GM20000 (cell line): ENCODE data around the gene CORO1C.

ENCODE experiments used
- DNase-seq: peaks from one replicate; pipeline ENCODE4 v3.0.0; 2012; ENCODE audit warnings: low spot score
- CTCF ChIP-seq: IDR thresholded peaks from 2 replicates; pipeline ENCODE4 v1.5.1; 2012; ENCODE audit warnings: mild to moderate bottlenecking, control low read depth; ENCODE audit errors: extremely low read depth, missing control alignments

The CORO1C gene

DNA sequence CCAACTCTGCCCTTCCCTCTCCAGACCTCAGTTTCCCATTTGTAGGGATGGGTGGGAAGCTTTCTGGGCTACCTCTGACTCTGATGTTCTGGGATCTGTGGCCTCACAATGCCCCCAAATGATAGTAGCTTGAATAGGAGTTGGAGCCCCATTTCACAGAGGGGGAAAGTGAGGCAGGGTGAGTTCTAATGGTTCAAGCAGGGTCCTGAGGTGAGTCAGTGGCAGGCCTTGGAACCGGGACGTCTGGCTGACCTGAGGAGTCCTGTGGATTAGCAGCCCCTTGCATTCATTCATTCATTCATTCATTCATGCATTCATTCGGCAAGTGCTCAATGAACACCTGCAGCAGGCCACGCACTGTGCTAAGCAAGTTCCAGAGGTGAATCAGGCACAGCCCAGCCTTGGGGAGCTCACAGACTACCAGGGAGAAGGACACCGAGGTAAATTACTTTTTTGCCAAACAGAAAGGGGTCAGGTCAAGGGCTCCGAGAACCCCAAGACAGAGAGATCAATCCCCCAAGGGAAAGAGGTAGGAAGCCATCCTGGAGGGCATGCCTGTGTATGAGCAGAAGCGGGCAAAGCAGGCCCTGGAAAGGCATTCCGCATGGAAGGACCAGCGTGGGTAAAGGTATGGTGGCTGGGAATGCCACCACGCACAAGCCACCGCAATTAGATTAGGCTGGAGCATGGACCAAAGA is 132.6 kb downstream of the CORO1C start:
- no peak for DNase-seq
- no peak for TF ChIP-seq CTCF

GRCh38 chr12:108597559-108598471 is 133.5 kb downstream of the CORO1C start, which contains the start of gene TMEM119:
Gene TMEM119 (minus strand): TSS chr12:108598084. CDS start chr12:108592383, 5,701 bp downstream.
- no peak for TF ChIP-seq CTCF
- DNase-seq, result no peak

DNA sequence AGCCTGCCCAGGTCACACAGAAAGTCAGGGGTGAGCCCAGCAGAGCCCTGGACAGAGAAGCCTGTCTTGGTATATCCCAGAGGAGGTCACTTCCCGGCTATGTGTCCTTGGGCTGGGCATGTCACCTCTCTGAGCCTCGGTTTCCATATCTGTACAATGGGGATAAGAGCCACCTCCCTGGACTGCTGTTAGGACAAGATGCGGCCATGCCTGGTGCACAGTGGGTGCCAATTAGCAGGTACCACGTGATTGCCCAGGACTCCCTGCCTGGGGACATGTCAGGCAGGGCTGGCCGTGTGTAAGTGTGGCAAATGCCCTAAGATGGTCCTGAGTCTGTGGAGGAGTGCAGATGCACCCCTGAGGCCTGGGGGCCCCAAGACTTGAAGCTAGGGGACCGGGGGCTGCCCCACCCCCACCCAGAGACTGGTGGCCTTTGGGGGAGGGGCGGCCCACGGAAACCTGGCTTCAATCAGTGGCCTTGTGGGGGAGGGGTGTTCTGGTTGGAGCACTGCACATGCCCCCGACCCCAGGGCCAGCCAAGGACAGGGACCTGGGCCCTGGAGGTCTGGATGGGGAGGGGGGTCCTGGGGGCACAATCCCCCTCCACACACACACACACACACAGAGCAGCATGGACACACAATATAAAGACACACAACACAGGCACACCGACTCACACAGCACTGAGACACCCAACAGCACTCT is 134.3 kb downstream of the CORO1C start:
- TF ChIP-seq CTCF, result no peak
- DNase-seq, result no peak

GRCh38 chr12:108595711-108596647 is 135.3 kb downstream of the CORO1C start:
- no peak for TF ChIP-seq CTCF
- DNase-seq, result no peak
